NCI-H187 treated with DMSO at 0.1 percent for 48 hours (cell line): ENCODE data around the gene ZBTB22.

ENCODE experiments used
- DNase-seq: peaks from one replicate; lab custom pipeline; 2025; lab: John Stamatoyannopoulos, UW

Gene ZBTB22

DNA sequence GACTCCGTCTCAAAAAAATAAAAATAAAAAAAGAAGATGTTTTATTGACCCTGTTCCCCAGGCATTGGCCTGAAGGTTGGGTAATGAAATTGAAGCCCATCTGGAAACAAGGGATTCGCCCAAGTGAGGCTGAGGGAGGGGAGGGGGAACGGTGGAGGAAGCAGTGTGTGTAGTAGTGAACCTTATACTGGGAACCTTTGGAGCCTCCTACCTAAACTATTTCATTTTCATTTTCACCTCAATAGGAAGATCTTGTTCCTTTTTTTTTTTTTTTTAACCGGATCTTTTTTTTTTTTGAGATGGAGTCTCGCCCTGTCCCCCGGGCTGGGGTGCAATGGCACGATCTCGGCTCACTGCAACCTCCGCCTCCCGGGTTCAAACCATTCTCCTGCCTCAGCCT, 13.2 kb upstream of the ZBTB22 start:
- DNase-seq: no peak

DNA sequence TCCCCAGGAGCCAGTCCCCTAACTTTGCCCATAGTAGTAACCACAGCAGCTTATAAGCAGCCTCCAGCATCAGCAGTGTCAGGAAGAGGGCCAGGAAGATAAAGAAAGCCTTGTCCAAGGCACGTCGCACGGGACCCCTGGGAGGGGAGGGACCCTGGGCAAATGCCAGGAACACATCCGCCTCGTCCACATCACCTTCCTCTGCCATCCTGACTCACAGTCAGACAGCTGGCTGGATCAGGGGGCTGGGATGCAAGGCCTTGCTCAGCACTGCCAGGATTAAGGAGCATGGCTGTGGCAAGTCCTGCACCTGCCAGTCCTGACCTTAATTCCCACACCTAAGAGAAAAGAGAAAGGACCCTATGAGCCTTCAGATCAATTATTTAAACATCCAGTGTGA, 11.5 kb upstream of the ZBTB22 start:
- DNase-seq: no peak

DNA sequence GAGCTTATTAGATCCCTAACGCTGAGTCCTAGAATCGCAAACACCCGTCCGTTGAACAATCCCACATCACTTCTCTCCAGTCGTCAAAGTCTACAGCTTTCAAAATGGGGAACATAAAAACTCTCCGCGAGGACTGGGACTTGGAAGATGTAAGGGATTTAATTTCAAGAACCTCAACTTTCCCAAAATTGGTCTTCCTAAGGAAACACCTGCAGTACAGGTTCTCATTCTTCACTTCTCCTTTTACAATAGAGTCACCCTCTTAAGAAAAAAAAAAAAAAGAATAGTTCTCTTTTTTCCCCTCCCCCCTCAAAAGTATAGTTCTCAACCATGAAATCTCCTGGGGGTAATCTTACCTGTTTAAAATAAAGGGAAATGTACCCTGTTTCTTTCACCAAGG, 6.6 kb upstream of the ZBTB22 start:
- no peak for DNase-seq

- no peak for DNase-seq
Measured at GRCh38 chr6:33323623-33323948, 6.0 kb upstream of the ZBTB22 start.

- no peak for DNase-seq
Measured at GRCh38 chr6:33321227-33321626, 3.7 kb upstream of the ZBTB22 start.

DNA sequence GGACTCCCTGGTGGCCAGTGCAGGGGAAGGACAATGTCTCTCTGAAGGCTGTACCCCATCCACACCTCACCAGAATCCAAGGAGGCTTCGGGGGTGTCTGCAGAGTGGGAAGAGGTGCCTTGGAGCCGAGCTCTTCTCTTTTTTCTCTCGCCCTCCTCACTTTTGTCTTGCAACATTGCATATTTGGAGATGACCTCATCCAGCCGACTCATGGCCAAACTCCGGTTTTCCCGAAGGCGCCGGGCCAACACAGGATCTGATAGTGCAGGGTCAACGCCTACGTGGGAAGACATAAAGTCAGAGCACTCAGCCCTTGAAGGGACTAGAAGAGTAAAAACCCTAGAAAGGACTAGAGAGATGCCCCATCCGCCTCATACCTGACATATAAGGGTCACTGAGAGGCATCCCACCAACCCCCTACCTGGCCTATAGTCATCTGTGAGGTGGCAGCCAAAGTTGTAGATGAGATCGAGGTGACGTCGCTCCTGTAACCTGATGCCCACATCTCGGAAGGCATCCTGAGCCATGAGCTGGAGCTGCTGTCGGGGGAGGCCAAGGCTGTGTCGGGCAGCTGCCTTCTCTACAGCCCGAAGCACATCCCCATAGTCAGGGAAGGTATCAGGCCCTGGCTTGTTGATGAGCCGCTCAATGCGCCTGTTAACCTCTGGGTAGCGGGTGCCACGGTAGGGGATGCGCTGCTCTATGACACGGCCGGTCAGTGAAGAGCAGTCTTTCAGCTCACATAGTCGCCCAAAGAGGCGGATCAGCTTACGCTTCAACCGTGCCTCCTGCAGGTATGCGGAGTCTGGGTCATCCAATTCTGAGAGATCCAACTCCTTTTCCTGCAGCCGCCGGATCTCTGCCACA, 3.0 kb upstream of the ZBTB22 start:
- no peak for DNase-seq

DNA sequence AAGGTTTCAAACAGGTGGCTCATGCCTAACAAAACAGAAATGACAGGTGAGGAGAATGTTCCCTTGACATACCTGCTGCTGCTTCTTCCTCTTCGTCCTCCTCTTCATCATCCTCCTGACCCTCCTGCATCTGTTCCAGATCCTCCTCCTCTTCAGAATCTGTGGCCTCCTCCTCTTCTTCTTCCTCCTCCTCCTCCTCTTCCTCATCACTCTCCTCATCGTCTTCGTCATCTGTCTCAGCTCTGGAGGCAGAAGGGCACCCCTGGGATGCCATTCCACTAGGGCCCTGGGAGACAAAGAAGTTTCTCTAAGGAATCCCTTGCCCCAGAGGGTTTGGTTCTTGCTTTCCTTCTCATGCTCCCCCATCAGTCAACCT, 2.4 kb upstream of the ZBTB22 start:
- DNase-seq: no peak

- DNase-seq: no peak
Measured at GRCh38 chr6:33318426-33319073, 1.0 kb upstream of the ZBTB22 start.

DNA sequence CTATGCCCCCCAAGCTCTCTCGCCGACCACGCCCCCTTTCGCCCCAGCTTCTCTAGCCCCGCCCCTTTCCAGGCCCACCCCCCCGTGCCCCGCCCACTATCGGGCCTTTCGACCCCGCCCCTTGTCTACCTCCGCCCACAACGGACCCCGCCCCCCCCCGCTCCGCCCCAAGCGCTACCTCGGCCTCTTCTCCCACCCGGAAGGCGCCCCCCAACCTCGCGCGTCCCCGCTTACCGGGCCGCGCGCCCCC, 200 bp downstream of the ZBTB22 start:
- DNase-seq: no peak

GRCh38 chr6:33316603-33317418, 733 bp downstream of the ZBTB22 start:
- no peak for DNase-seq

GRCh38 chr6:33315793-33316602, 1.5 kb downstream of the ZBTB22 start:
- no peak for DNase-seq

GRCh38 chr6:33314943-33315792, 2.4 kb downstream of the ZBTB22 start:
- no peak for DNase-seq

- DNase-seq: no peak
Measured at GRCh38 chr6:33314515-33314942, 3.0 kb downstream of the ZBTB22 start.

- DNase-seq: no peak
Measured at GRCh38 chr6:33313709-33314514, 3.6 kb downstream of the ZBTB22 start, which contains the start of gene TAPBP. Gene TAPBP (minus strand): TSS chr6:33314078. CDS start chr6:33314041, 37 bp downstream.

DNA sequence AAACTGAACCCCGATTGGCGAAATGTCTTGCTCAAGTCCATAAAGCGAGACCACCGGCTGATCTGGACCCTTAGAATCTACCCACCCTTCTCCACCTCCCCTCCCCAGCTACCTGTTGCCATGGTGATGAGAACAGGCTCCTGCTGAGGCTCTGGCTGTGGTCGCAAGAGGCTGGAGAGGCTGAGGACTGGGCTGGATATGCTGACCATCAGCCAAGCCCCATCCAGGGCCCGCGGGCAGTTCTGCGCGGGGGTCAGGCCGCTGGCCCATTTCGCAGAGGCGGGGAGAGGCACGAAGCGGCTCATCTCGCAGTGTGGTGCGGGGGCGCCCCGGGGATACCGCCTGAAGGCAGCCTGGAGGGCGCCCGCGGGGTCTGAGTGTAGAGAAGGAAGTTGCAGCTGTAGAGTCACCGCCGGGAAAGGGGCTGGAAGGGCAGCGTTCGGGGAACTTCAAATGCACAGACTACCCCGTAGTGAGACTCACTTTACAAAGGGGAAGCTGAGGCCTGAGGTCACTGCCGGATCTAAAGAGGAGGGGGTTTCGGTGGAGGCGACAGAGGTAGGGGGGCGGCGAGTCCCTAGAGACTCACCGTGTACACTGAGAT, 4.3 kb downstream of the ZBTB22 start:
- DNase-seq: no peak

DNA sequence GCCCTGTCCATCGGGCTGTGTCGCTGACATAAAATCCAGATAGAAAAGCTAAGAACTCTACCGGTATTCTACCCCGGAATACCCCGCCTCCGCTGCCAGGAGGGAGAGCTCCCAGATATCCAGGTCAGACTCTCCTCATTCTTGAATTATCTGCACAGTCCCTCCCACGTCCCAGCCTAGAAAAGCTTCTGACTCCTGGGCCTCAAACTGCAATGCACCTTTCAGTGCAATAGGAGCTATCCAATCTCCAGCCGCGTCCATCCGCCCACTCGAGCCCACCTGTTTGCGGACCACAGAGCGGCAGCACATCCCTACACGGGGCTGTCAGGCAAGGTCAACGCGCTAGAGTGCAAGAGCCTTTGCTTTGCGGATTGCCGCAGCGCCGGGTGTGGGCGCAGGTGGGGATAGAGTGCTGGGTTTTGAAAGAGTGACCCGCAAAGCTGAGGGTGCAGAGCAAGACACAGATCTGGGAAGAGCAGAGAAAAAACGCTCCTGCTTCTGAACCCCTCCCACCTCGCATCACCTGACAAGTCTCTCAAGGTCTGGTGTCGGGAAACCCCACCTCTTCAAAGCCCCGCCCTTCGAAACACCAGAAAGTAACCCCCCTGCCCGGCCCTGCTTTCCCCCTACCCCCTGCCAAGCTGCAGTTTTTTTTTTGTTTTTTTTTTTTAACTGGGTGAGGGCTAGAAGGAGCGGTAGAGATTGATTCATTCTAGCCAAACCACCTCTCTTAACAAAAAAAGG, 5.0 kb downstream of the ZBTB22 start:
- DNase-seq: peak; percentile 76

GRCh38 chr6:33306356-33306755, 11.2 kb downstream of the ZBTB22 start:
- DNase-seq: no peak

- no peak for DNase-seq
Measured at GRCh38 chr6:33305052-33305451, 12.5 kb downstream of the ZBTB22 start.

- no peak for DNase-seq
Measured at GRCh38 chr6:33304216-33304615, 13.3 kb downstream of the ZBTB22 start.
